BE2C (cell line): Measurements from ENCODE around the gene DIS3L2.

Experiments used
- DNase-seq: peaks from one replicate; pipeline ENCODE4 v3.0.0-alpha.2; 2020
- H3K27me3 ChIP-seq: fragments of 250-450 bp; sonication (Bioruptor Pico); 2 replicates; pipeline ENCODE4 v1.5.1; 2020; ENCODE audit warnings: mild to moderate bottlenecking
- H3K36me3 ChIP-seq: fragments of 250-450 bp; sonication (Bioruptor Pico); 2 replicates; pipeline ENCODE4 v1.5.1; 2020; ENCODE audit warnings: mild to moderate bottlenecking
- H3K4me1 ChIP-seq: fragments of 250-450 bp; sonication (Bioruptor Pico); 2 replicates; pipeline ENCODE4 v1.5.1; 2020
- H3K4me3 ChIP-seq: 2 replicates; pipeline ENCODE4 v1.5.1; 2011; ENCODE audit warnings: low read depth, low read length
- H3K9me3 ChIP-seq: fragments of 250-450 bp; sonication (Bioruptor Pico); 2 replicates; pipeline ENCODE4 v1.5.1; 2020
- TF ChIP-seq, protein P1 (sequence below): IDR thresholded peaks from 2 replicates; pipeline ENCODE4 v1.5.1; 2012; ENCODE audit warnings: mild to moderate bottlenecking, low read depth, low read length

DIS3L2 gene

GRCh38 chr2:232218778-232219495 lies 257.4 kb downstream of the DIS3L2 start:
- no peaks in the 10 kb centered on the region for H3K9me3 ChIP-seq
- no peak overlapping the region for H3K4me3 ChIP-seq
- no peaks in the 10 kb centered on the region for H3K36me3 ChIP-seq
- TF ChIP-seq, protein P1, sequence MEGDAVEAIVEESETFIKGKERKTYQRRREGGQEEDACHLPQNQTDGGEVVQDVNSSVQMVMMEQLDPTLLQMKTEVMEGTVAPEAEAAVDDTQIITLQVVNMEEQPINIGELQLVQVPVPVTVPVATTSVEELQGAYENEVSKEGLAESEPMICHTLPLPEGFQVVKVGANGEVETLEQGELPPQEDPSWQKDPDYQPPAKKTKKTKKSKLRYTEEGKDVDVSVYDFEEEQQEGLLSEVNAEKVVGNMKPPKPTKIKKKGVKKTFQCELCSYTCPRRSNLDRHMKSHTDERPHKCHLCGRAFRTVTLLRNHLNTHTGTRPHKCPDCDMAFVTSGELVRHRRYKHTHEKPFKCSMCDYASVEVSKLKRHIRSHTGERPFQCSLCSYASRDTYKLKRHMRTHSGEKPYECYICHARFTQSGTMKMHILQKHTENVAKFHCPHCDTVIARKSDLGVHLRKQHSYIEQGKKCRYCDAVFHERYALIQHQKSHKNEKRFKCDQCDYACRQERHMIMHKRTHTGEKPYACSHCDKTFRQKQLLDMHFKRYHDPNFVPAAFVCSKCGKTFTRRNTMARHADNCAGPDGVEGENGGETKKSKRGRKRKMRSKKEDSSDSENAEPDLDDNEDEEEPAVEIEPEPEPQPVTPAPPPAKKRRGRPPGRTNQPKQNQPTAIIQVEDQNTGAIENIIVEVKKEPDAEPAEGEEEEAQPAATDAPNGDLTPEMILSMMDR, result no peak
- no peaks in the 10 kb centered on the region for H3K27me3 ChIP-seq
- no peak for DNase-seq
- no peaks in the 10 kb centered on the region for H3K4me1 ChIP-seq

DNA sequence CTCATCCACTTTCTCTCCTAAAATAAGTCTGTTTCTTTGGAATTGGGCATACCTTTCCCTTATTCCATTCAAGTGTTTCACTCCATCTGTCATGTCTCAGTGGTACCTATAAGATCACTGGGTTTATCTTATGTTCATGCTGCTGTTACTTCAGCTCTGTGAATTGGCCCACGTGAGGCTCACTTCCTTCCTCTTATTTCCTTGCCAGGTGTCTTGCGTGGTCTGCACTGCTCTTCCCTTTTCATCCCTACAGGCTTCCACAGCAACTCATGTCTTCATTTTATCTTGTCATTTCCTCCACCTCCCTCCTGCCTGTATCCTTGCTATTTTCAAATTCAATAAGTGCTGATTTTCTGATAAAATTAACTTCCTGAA lies 258.0 kb downstream of the DIS3L2 start:
- no peaks in the 10 kb centered on the region for H3K9me3 ChIP-seq
- H3K36me3 ChIP-seq, result no peaks in the 10 kb centered on the region
- H3K4me3 ChIP-seq, result no peak overlapping the region
- TF ChIP-seq, protein P1, result no peak
- DNase-seq, result no peak
- no peaks in the 10 kb centered on the region for H3K27me3 ChIP-seq
- H3K4me1 ChIP-seq, result no peaks in the 10 kb centered on the region

DNA sequence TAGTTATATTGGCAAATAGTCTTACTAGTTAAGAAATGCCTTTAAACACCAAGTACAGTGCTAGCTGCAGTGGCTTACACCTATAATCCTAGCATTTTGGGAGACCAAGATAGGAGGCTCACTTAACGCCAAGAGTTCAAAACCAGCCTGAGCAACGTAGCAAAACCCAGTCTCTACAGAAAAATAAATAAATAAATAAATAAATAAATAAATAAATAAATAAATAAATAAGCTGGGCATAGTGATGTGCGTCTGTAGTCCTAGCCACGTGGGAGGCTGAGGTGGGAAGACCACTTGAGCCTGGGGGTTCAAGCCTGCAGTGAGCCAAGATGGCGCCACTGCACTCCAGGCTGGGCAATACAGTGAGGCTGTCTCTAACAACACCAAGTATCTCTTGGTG lies 258.4 kb downstream of the DIS3L2 start:
- no peaks in the 10 kb centered on the region for H3K9me3 ChIP-seq
- H3K4me3 ChIP-seq, result no peak overlapping the region
- TF ChIP-seq, protein P1, result no peak
- no peaks in the 10 kb centered on the region for H3K4me1 ChIP-seq
- H3K27me3 ChIP-seq, result no peaks in the 10 kb centered on the region
- DNase-seq, result no peak
- H3K36me3 ChIP-seq, result no peaks in the 10 kb centered on the region

DNA sequence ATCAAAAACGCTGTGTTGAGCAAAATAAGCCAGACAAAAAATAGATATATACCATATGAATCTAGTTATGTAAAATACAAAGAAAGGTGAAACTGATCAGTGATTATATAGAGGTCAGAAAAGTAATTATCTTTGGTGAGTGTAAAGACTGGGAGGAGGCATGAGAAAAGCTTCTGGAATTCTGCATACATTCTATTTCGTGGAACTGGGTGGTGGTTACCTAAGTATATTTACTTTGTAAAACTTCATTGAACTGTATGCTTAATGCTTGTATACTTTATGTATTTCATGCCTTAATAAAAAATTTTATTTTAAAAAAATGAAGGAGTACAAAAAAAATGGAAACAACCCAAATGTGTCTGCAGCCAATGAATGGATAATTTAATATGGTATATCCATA lies 263.9 kb downstream of the DIS3L2 start:
- H3K4me1 ChIP-seq, result no peaks in the 10 kb centered on the region
- no peaks in the 10 kb centered on the region for H3K27me3 ChIP-seq
- no peak overlapping the region for H3K4me3 ChIP-seq
- TF ChIP-seq, protein P1, result no peak
- H3K9me3 ChIP-seq, result no peaks in the 10 kb centered on the region
- no peak for DNase-seq
- H3K36me3 ChIP-seq, result no peaks in the 10 kb centered on the region

- no peak for DNase-seq
- Histone ChIP-seq H3K4me1 (no peaks in the 10 kb centered on the region), H3K36me3 (no peaks in the 10 kb centered on the region), H3K4me3 (no peak overlapping the region), H3K27me3 (no peaks in the 10 kb centered on the region), H3K9me3 (no peaks in the 10 kb centered on the region)
- TF ChIP-seq, protein P1, result no peak
Measured at GRCh38 chr2:232225895-232226294, 264.4 kb downstream of the DIS3L2 start.

DNA sequence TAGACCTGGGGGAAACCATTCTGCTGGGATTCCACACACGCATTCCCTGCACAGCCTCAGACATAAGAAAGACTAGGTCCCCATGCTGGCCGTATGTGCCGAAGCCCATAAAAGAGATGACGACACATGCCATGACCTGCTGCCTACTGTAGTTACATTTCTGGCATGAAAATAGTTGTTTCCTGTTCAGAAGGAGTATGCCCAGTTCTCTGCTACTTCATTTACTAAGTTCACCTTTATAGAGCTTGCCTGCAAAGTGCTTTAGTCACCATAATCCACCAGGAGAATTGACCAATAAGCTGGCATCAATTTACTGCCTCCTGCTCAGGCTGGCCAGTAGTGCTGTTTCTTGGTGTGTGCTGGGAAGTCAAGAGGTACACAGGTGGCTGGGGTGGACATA lies 266.8 kb downstream of the DIS3L2 start:
- no peaks in the 10 kb centered on the region for H3K36me3 ChIP-seq
- TF ChIP-seq, protein P1, result no peak
- H3K27me3 ChIP-seq, result no peaks in the 10 kb centered on the region
- no peaks in the 10 kb centered on the region for H3K9me3 ChIP-seq
- no peak for DNase-seq
- no peaks in the 10 kb centered on the region for H3K4me1 ChIP-seq
- no peak overlapping the region for H3K4me3 ChIP-seq
